Naive thymus-derived CD4-positive, alpha-beta T cell (primary cell): ENCODE measurements around the gene LMAN2L. TPM values are rescaled to one million over a fixed set of nuclear protein-coding genes. Genes with fewer than 3 reads are reported as not detected.

ENCODE experiments used
- ATAC-seq: fragments of 150-1000 bp; cut with Tn5 transposase; 2 replicates; pipeline ENCODE4 v1.10.0; 2021; ENCODE audit warnings: mild to moderate bottlenecking, moderate library complexity
- CTCF ChIA-PET: fragments of 350-600 bp; sonication (Branson Sonifier 250); formaldehyde crosslinking; loops from one replicate; lab custom pipeline; 2021; ENCODE audit warnings: antibody characterized with exemption; lab: Charles Lee
- POLR2A ChIA-PET: fragments of 350-600 bp; sonication (Branson Sonifier 250); formaldehyde crosslinking; loops from one replicate; lab custom pipeline; 2021; ENCODE audit warnings: antibody characterized with exemption, inconsistent platforms; lab: Charles Lee
- DNase-seq, 9 donors: peaks; one replicate each; pipeline versions ENCODE4 v3.0.0 to v3.0.0-alpha.2; 2020 to 2022; ENCODE audit warnings: mixed read lengths in 1 of 9
- H3K27ac ChIP-seq: one replicate; pipeline ENCODE4 v1.7.0; 2013; ENCODE audit warnings: mild to moderate bottlenecking, low read depth, low read length, moderate library complexity
- H3K27me3 ChIP-seq, 2 donors: one replicate each; pipeline ENCODE4 v1.7.0; 2013; ENCODE audit warnings: low read length in 2 of 2, mild to moderate bottlenecking in 2 of 2, moderate library complexity in 2 of 2; ENCODE audit not compliant: control insufficient read depth in 2 of 2, insufficient read depth in 2 of 2
- H3K36me3 ChIP-seq, 3 experiments: 1 replicate in 2 of 3; 2 replicates in 1 of 3; pipeline ENCODE4 v1.7.0; 2013; ENCODE audit warnings: low read length in 3 of 3, mild to moderate bottlenecking in 3 of 3, moderate library complexity in 1 of 3; ENCODE audit not compliant: insufficient read depth in 3 of 3, control insufficient read depth in 2 of 3
- H3K4me1 ChIP-seq, 2 donors: one replicate each; pipeline ENCODE4 v1.7.0; 2013; ENCODE audit warnings: low read length in 2 of 2, mild to moderate bottlenecking in 2 of 2, moderate library complexity in 1 of 2; ENCODE audit not compliant: control insufficient read depth in 2 of 2, insufficient read depth in 2 of 2
- H3K4me3 ChIP-seq: 2 replicates; pipeline ENCODE4 v1.7.0; 2013; ENCODE audit warnings: mild to moderate bottlenecking, low read length
- H3K9me3 ChIP-seq, 3 experiments: 1 replicate in 2 of 3; 2 replicates in 1 of 3; pipeline ENCODE4 v1.7.0; 2013; ENCODE audit warnings: low read length in 3 of 3; ENCODE audit not compliant: control insufficient read depth in 2 of 3
- H3K27ac Mint-ChIP-seq, 9 donors: one replicate each; pipeline ENCODE4 v1.8.0; 2020 to 2022; ENCODE audit warnings: mixed read lengths in 9 of 9, mild to moderate bottlenecking in 8 of 9, moderate library complexity in 5 of 9, inconsistent platforms in 2 of 9
- H3K27me3 Mint-ChIP-seq, 5 donors: one replicate each; pipeline ENCODE4 v1.8.0; 2021 to 2022; ENCODE audit warnings: mixed read lengths in 5 of 5, mild to moderate bottlenecking in 1 of 5
- H3K36me3 Mint-ChIP-seq, 5 donors: one replicate each; pipeline ENCODE4 v1.8.0; 2020 to 2022; ENCODE audit warnings: mixed read lengths in 5 of 5, mild to moderate bottlenecking in 3 of 5, inconsistent platforms in 1 of 5
- H3K4me1 Mint-ChIP-seq, 7 donors: one replicate each; pipeline ENCODE4 v1.8.0; 2020 to 2022; ENCODE audit warnings: mixed read lengths in 7 of 7, mild to moderate bottlenecking in 3 of 7, inconsistent platforms in 1 of 7
- H3K4me3 Mint-ChIP-seq, 10 donors: one replicate each; pipeline ENCODE4 v1.8.0; 2020 to 2022; ENCODE audit warnings: mild to moderate bottlenecking in 10 of 10, mixed read lengths in 10 of 10, moderate library complexity in 6 of 10, inconsistent platforms in 2 of 10
- H3K9me3 Mint-ChIP-seq, 11 donors: one replicate each; pipeline ENCODE4 v1.8.0; 2020 to 2022; ENCODE audit warnings: mixed read lengths in 11 of 11, mild to moderate bottlenecking in 4 of 11, inconsistent platforms in 1 of 11, moderate library complexity in 1 of 11
- intact Hi-C, 2 donors: fragments of 100-400 bp; cut with micrococcal nuclease; formaldehyde crosslinking; loops; one replicate each; pipeline ENCODE4 v1.15.1; 2023
- polyA plus RNA-seq, 2 donors: library from polyadenylated mRNA; unstranded; fragments of 300-500 nt; fragmentation: Illumina TruSeq; gene quantifications; one replicate each; pipeline ENCODE4 v1.2.3, GENCODE V29; 2021
- total RNA-seq, 6 experiments: library from RNA in 5 of 6; stranded (reverse) in 5 of 6; gene quantifications; 1 replicate in 5 of 6; 2 replicates in 1 of 6; pipeline ENCODE4 v1.2.3 and lab custom pipeline; 2021 to 2026

The LMAN2L gene
- total and polyA plus RNA-seq, 7 experiments from 2014 or later = 5.0 to 28.4 (median 10.2) TPM

DNA sequence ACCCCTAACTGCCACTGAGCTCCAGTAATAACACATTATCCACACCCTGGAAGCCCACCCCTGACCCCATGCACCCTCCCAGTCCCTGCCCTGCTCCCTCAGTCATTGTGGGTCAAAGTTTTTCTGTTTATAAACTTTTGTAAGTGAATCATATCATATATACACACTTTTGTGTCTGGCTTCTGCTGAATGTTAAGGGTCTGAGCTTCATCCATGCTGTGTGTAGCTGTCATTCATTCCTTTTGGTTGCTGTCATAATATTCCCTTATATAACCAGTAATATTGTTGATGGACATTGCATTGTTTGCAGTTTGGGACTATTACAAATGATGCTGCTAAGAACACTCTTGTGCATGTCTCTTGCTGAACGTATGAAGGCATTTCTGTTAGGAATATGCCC lies 35.3 kb upstream of the LMAN2L start:
- no peaks in the 10 kb centered on the region for H3K9me3 Mint-ChIP-seq
- Histone ChIP-seq H3K4me1 (peaks cover 11 to 12% of the 10 kb centered on the region in 2 donors), H3K36me3 (no peaks in the 10 kb centered on the region), H3K4me3 (no peak overlapping the region), H3K27me3 (no peaks in the 10 kb centered on the region), H3K27ac (no peak overlapping the region), H3K9me3 (no peaks in the 10 kb centered on the region)
- ChIA-PET POLR2A (interaction anchor here (0.9 to 3.2 kb wide), 4 partner anchors 14 to 238 kb away, joined by 3 to 19 read pairs (median 10); partner anchors contain the start of genes CNNM3 and CNNM4), CTCF (interaction anchor here (1.2 to 3.5 kb wide), 2 partner anchors 13 to 178 kb away, joined by 3 to 40 read pairs; partner anchors contain the start of gene CNNM4)
- ATAC-seq (no peak), DNase-seq (no peak)
- intact Hi-C loops = no loop called here
- peaks cover 0 to 5% (median 0%) of the 10 kb centered on the region in 5 donors for H3K36me3 Mint-ChIP-seq
- peak overlapping the region in 8 of 9 donors; percentile 1 to 93 (median 52) for H3K27ac Mint-ChIP-seq
- H3K4me3 Mint-ChIP-seq = peak overlapping the region in 5 of 10 donors; percentile 4 to 50 (median 26)
- H3K27me3 Mint-ChIP-seq = no peaks in the 10 kb centered on the region
- H3K4me1 Mint-ChIP-seq = peaks cover under 1 to 30% (median 22%) of the 10 kb centered on the region in 7 donors

DNA sequence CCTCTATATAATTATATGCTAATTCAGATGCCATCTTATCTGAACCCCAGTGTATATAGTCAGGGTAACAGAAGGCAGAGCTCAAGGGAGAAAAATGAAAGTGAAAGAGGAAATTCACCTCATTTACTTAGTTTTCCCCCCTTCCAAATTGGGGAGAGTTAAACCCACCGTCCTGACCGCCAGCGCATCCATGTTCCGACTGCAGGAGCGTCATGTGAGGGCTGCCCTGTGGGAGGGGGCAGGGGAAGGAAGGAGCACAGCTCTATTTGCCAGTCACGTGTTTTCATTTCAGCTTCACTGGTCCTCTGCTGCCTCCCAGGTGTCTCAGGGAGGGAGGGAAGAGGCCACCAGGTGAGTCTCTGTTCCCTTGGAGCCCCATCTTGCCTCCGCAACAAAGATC lies 34.1 kb upstream of the LMAN2L start:
- Histone ChIP-seq H3K36me3 (no peaks in the 10 kb centered on the region), H3K27me3 (no peaks in the 10 kb centered on the region), H3K27ac (peak overlapping the region; percentile 70), H3K4me1 (peaks cover 11 to 12% of the 10 kb centered on the region in 2 donors), H3K9me3 (no peaks in the 10 kb centered on the region), H3K4me3 (peak overlapping the region; percentile 62)
- Mint-ChIP-seq H3K36me3 (peaks cover 0 to 5% (median 0%) of the 10 kb centered on the region in 5 donors), H3K27me3 (no peaks in the 10 kb centered on the region), H3K27ac (peak overlapping the region; percentile 88 to 97 (median 93)), H3K9me3 (no peaks in the 10 kb centered on the region), H3K4me1 (peaks cover 9 to 30% (median 22%) of the 10 kb centered on the region in 7 donors), H3K4me3 (peak overlapping the region; percentile 84 to 95 (median 93))
- DNase-seq = peak in 8 of 9 donors; percentile 35 to 66 (median 54)
- ChIA-PET CTCF (interaction anchor here (0.5 to 3.5 kb wide), 4 partner anchors 9 to 246 kb away, joined by 3 to 40 read pairs (median 4); partner anchors contain the start of gene CNNM4), POLR2A (interaction anchor here (0.6 to 3.2 kb wide), 12 partner anchors 9 to 236 kb away, joined by 3 to 19 read pairs (median 5); partner anchors contain the start of genes ARID5A, CNNM3 and CNNM4)
- ATAC-seq = peak; percentile 73
- intact Hi-C loops = loop anchor here in 1 of 2 donors (1.0 kb wide), 2 partner anchors 14 to 34 kb away; partner anchors contain the start of genes CNNM4 and LMAN2L

DNA sequence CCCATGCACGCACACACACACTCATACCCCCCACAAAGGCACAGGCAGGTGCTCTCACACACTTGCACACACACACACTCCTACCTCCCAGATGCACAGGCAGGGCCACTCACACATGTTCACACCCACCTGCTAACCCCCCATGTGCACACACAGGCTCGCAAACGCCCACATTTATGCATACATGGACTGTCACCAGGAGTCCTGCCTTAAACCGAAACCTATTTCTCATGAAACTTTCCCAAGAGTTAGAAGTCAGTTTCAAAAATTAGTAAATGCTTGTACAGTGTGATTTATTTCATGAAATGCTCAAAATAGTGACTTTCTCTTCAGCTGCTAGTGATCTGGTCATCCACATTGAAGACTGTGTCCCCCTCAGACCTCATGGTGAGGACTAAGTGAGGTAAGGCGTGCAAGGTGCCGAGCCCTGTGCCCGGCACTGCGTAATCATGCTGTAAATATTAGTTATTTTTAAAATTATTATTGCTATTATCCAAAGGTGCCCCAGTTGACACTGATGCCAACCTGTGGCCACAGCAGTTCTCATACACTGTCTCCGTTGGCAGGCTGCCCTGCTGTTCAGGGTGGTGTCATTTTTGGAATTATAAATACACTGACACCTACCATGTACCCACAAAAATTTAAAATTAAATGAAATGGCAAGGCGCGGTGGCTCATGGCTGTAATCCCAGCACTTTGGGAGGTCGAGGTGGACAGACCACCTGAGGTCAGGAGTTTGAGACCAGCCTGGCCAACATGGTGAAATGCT lies 33.2 kb upstream of the LMAN2L start:
- intact Hi-C loops = no loop called here
- H3K27ac ChIP-seq = no peak overlapping the region
- H3K4me1 Mint-ChIP-seq = peaks cover 16 to 33% (median 26%) of the 10 kb centered on the region in 7 donors
- peak overlapping the region in 8 of 9 donors; percentile 22 to 93 (median 61) for H3K27ac Mint-ChIP-seq
- no peaks in the 10 kb centered on the region for H3K27me3 ChIP-seq
- no peaks in the 10 kb centered on the region for H3K9me3 ChIP-seq
- peak overlapping the region; percentile 11 for H3K4me3 ChIP-seq
- H3K4me3 Mint-ChIP-seq = peak overlapping the region; percentile 8 to 94 (median 66)
- H3K9me3 Mint-ChIP-seq = no peaks in the 10 kb centered on the region
- DNase-seq (no peak), ATAC-seq (no peak)
- H3K27me3 Mint-ChIP-seq = no peaks in the 10 kb centered on the region
- peaks cover 0 to 8% (median 3%) of the 10 kb centered on the region in 5 donors for H3K36me3 Mint-ChIP-seq
- peaks cover 11 to 12% of the 10 kb centered on the region in 2 donors for H3K4me1 ChIP-seq
- ChIA-PET CTCF (interaction anchor here (1.0 to 3.5 kb wide), 2 partner anchors 8 to 11 kb away, joined by 5 to 40 read pairs; partner anchors contain the start of gene CNNM4), POLR2A (interaction anchor here (1.2 to 3.2 kb wide), 8 partner anchors 8 to 235 kb away, joined by 3 to 19 read pairs (median 6); partner anchors contain the start of genes ARID5A, CNNM3 and CNNM4)
- no peaks in the 10 kb centered on the region for H3K36me3 ChIP-seq

DNA sequence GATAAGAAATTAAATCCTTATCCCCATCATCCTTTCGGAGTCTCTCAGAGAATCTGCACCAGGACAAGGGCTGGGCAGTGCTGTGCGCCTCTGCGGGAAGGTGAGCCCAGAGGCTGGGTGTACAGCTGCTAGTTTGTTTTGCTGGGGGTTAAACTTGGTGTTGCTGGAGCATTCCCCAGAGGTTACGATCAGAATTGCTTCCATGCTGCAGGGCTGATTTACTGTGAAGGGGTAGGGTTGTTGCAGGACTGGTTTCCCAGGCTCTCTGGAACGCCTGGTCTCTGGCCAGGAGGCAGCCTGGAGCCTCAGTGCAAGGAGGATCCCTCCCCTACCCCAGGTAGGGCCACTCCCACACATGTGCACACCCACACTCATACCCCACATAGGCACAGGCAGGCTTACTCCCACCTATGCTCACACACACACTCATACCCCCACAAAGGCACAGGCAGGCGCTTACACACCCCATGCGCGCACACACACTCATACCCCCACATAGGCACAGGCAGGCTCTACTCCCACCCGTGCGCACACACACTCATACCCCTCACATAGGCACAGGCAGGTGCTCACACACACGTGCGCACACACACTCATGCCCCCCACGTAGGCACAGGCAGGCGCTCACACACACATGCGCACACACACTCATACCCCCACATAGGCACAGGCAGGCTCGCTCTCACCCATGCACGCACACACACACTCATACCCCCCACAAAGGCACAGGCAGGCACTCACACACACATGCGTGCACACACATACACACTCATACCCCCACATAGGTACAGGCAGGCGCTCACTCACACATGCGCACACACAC lies 32.1 kb upstream of the LMAN2L start:
- no peaks in the 10 kb centered on the region for H3K27me3 Mint-ChIP-seq
- peak overlapping the region in 4 of 10 donors; percentile 16 to 62 (median 38) for H3K4me3 Mint-ChIP-seq
- no peaks in the 10 kb centered on the region for H3K9me3 Mint-ChIP-seq
- ChIA-PET CTCF (no interaction called here), POLR2A (no interaction called here)
- Histone ChIP-seq H3K27me3 (no peaks in the 10 kb centered on the region), H3K27ac (no peak overlapping the region), H3K9me3 (no peaks in the 10 kb centered on the region), H3K36me3 (peaks cover 0 to 6% (median 0%) of the 10 kb centered on the region in 3 experiments), H3K4me1 (peaks cover 11 to 12% of the 10 kb centered on the region in 2 donors), H3K4me3 (no peak overlapping the region)
- intact Hi-C loops = no loop called here
- H3K27ac Mint-ChIP-seq = peak overlapping the region in 6 of 9 donors; percentile 16 to 93 (median 58)
- H3K36me3 Mint-ChIP-seq = peaks cover 0 to 8% (median 4%) of the 10 kb centered on the region in 5 donors
- ATAC-seq (no peak), DNase-seq (no peak)
- H3K4me1 Mint-ChIP-seq = peaks cover 17 to 35% (median 32%) of the 10 kb centered on the region in 7 donors

DNA sequence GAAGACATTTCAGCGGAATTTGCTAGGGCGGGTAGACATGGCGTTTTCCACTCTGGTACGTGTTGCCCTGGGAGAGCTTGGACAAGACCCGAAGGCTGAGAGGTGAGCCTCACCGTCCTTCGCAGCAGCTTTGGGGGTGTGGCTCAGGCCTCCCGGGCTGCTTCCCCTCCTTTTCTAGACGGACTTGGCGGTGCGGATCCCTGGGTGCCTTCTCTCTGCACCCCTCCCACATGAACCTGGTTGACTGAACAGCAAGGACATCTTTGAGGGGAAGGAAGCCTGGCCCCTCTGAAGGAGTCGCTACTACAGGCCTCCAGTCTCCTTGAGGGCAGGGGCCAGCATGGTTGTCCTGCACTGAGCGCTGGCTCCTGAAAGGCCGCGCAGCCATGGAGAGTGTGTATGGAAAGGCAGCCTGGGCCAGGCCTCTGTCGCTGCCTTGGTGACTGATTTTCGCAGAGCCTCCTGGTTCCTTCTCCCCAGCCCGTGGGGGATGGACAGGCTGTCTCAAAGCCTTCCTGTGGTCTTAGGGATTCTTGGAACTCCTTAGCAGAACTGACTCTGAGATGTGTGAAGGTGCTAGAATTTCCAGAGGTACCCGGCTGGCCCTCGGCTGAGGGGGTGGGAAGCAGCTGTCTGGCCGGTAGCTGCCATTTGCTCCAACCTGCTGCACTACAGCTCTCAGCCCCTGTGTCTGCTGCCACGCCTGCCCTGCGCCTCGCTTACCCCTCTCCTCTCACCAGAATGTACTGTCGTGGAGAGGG lies 30.8 kb upstream of the LMAN2L start:
- no peak overlapping the region for H3K27ac ChIP-seq
- peaks cover 24 to 45% (median 41%) of the 10 kb centered on the region in 7 donors for H3K4me1 Mint-ChIP-seq
- DNase-seq = no peak
- H3K4me1 ChIP-seq = peaks cover 11 to 12% of the 10 kb centered on the region in 2 donors
- H3K4me3 Mint-ChIP-seq = no peak overlapping the region
- H3K27me3 Mint-ChIP-seq = no peaks in the 10 kb centered on the region
- POLR2A ChIA-PET = interaction anchor here (1.4 kb wide), 1 partner anchor 9 kb away, joined by 3 read pairs; no protein-coding TSS in a partner anchor
- H3K4me3 ChIP-seq = no peak overlapping the region
- no peak overlapping the region for H3K27ac Mint-ChIP-seq
- no peaks in the 10 kb centered on the region for H3K9me3 Mint-ChIP-seq
- CTCF ChIA-PET = no interaction called here
- ATAC-seq = no peak
- peaks cover 0 to 8% (median 0%) of the 10 kb centered on the region in 3 experiments for H3K36me3 ChIP-seq
- H3K9me3 ChIP-seq = no peaks in the 10 kb centered on the region
- intact Hi-C loops = no loop called here
- H3K27me3 ChIP-seq = no peaks in the 10 kb centered on the region
- peaks cover 0 to 10% (median 4%) of the 10 kb centered on the region in 5 donors for H3K36me3 Mint-ChIP-seq
